ENCODE results near the gene TP53INP2.
"Not testable (repeated sequence)": the region's sequence is repeated elsewhere in the genome, so short reads cannot be mapped to it uniquely, and the experiment has no call there.

The TP53INP2 gene, protein sequence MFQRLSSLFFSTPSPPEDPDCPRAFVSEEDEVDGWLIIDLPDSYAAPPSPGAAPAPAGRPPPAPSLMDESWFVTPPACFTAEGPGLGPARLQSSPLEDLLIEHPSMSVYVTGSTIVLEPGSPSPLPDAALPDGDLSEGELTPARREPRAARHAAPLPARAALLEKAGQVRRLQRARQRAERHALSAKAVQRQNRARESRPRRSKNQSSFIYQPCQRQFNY

DNA sequence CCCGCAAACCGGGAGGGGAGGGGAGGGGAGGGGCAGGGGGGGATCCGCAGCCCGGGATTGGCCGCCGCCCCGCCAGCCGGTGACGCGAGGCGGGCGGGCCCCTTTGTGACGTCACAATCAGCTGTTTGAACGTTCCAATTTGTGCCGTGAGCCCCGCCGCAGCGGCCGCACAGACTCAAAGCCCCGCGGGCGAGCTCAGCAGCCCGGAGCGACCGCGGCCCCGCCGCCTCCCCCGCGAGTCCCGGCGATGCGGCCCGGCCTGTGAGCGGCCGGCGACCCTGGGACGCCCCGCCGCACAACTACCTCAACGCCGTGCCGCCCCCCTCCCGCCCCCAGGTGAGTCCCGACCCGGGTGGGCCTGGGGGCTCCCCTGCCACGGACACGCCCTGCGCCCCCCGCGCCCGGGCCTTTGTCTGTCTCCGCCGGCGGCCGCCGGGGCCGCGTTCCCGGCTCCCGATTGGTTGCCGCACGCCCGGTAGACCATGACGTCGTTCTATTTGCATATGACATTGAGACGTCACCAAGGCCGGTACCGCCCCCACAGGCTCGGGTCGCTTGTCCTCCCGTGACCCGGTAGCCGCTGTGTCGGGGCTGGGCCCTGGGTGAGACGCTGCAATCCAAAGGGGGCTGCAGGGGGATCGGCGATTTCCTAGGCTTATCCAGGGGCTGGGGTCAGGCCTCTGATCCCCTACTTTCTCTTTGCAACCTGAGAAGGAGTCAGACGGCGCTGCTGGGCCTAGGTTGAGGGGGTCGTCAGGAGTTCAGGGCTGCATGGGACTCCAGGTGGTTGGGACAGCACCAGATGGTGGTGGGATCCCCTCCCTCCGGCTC lies at the start of gene TP53INP2:
Gene TP53INP2 (plus strand): TSS at position 168 of the 831 bp plus-strand sequence. CDS start 4,396 bp downstream, outside the sequence.
- peak; percentile 64 for DNase-seq (ENCODE audit: low read depth)

GRCh38 chr20:34658654-34659053 lies 45.5 kb upstream of the TP53INP2 start:
- not testable (repeated sequence) for DNase-seq (ENCODE audit: low read depth)

DNA sequence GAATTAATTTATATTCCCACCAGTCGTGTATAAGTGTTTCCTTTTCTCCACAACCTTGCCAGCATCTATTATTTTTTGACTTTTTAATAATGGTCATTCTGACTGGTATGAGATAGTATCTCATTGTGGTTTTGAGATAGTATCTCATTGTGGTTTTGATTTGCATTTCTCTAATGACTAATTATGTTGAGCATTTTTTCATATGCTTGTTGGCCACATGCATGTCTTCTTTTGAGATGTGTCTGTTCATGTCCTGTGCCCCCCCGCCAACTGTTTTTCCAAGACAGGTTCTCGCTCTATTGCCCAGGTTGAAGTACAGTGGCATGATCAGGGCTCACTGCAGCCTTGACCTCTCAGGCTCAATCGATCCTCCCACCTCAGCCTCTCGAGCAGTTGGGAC lies 42.3 kb upstream of the TP53INP2 start:
- DNase-seq (ENCODE audit: low read depth) = not testable (repeated sequence)

DNA sequence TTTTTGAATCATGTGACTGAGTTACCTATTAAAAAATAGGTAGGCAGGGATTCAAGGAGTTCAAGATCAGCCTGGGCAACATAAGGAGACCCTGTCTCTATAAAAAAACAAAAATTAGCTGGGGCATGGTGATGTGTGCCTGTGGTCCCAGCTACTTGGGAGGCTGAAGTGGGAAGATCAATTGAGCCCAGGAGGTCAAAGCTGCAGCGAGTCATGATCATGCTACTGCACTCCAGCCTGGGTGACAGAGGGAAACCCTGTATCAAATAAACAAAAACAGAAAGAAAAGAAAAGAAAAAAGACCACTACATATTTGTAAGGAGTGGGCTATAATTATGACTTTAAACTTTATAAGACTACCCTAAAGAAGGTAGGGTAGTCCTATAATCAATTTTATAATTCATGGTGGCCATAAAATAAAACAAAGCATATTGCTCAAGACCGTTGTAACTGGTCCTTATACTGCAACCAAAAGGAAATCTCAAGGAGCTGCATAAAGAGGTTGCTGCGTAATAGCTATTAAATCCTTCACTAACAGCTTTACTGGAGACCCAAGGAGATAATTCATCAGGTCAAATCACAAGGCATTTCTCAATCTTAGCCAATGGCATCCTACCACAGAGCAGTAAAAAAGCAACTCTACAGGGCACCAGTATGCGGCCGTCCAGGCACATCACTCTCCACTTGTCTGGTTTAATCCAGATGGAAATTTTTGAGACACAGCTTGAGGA lies 40.8 kb upstream of the TP53INP2 start:
- DNase-seq (ENCODE audit: low read depth) = no peak

DNA sequence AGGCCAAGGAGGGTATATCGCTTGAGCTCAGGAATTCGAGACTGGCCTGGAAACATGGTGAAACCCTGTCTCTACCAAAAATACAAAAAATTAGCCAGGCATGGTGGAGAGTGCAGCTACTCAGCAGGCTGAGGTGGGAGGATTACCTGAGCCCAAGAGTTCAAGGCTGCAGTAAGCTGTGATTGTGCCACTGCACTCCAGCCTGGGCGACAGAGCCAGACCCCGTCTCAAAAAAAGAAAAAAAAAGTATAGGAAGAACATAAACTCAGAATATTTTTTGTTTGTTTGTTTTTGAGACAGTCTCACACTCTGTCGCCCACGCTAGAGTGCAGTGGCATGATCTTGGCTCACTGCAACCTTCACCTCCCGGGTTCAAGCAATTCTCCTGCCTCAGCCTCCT lies 39.4 kb upstream of the TP53INP2 start:
- not testable (repeated sequence) for DNase-seq (ENCODE audit: low read depth)

- no peak for DNase-seq (ENCODE audit: low read depth)
Observed at GRCh38 chr20:34669094-34669493, 35.0 kb upstream of the TP53INP2 start.

DNA sequence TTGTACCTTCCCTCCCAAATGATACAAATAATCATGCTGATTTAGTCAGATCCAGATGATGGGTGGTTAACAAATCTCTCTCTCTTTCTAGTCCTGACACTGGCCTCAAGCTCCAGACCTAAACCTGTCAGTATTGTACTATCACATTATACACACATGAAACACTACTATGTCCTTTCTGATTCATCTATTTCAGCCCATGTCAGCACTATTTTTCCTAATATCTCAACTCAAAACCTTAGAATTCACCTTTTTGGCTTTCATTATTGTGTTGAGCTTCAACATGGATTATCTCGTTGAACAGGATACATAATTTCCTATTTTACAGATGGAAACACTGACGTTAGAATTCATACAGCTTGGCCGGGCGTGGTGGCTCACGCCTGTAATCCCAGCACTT lies 30.7 kb upstream of the TP53INP2 start:
- DNase-seq (ENCODE audit: low read depth) = no peak

DNA sequence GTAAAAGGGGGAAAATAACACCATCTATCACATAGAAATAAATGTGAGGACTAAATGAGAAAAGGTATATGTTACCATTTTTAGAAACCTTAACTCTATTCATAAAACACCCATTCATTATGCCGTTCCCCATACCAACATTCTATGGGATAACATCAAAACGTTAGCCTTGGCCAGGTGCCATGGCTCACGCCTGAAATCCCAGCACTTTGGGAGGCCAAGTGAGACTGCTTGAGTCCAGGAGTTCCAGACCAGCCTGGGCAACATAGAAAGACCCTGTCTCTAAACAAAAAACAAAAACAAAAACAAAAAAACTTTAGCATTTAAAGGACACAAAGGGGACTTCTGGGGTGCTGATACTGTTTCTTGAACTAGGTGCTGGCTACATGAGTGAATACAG lies 28.6 kb upstream of the TP53INP2 start:
- DNase-seq (ENCODE audit: low read depth) = no peak

DNA sequence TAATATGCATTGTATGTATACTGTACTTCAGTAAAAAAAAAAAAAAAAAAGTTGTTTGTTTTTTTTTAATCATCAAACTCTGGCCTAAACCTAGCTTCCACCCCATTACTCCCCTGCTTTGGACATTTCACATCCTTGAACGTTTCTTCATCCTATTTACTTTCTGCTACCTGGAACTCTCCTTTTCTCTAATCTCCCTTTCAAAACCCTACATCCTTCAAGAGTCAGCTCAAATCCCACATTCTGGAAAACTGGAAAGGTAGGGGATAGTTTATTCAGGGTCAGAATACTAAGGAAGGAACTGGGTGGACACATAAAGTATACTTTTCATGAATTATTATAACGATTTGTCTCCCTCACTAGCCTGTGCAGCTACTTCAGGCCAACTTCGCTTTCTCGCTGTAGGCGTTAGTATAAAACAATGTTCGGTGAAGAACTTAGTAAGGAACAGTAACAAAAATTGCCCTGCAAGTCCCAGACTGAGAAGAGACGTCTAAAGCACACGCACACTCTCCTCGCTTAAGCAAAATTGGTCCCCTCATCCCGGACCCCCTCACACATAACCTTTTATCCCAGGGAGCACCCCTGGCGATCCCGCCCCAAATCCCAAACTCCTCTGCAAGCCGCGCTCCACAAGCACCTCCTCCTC lies 28.0 kb upstream of the TP53INP2 start:
- no peak for DNase-seq (ENCODE audit: low read depth)

DNA sequence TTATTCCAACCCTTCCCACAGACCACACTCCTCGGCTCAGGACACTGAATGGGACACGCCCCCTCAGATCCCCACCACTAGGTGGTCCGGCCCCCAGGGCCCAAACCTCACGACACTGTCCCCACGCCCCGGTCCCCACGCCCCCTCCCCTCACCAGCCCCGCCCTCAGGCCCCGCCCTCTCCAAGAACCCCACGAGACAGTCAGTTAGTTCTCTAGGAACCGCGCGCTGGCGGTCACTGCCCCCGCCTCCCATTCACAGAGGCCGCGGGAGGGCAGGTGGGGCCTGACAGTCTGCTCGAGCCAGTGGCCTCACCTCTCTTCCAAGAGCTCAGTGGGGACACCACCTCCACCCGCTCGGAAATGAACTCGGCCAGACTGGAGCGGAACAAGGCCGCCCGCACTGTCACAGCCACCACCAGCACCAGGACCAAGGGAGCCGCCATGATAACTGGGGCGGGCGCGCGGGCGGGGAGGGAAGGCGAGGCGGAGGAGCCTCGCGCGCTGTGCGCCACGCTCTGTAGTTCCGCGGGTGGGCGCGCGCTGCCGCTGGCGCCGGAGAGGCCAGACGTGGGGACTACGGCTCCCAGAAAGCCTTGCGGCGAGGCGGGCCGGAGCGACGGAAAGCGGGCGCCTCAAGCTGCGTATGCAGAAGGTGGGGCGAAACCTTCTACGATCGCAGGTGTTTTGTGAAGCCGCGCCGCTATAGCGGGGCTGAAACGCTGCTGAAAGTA lies 27.3 kb upstream of the TP53INP2 start, which contains the start of gene PIGU:
Gene PIGU (minus strand): TSS at position 451 of the 732 bp plus-strand sequence. CDS start 7 bp downstream, at position 444.
- peak; percentile 88 for DNase-seq (ENCODE audit: low read depth)

- no peak for DNase-seq (ENCODE audit: low read depth)
Observed at GRCh38 chr20:34680586-34681175, 23.5 kb upstream of the TP53INP2 start.

- no peak for DNase-seq (ENCODE audit: low read depth)
Observed at GRCh38 chr20:34683667-34684066, 20.5 kb upstream of the TP53INP2 start.

DNA sequence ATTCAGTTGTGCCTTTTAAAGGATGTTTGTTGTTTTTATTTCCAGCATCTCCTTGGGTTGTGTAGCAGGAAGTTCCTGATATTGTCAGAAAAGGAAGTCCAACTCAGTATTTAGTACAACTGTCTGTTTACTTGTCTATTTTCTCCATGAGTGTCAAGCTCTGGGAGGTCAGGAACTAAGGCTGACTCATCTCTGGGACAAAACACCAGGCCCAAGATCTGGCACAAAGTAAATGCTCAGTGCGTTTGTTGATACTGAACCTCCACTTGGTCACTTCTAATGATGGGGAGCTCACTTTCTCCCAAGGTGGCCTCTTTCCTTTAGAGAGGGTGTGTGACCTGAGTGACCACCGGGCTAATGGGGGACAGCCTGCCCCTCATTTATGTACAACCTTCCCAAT lies 14.7 kb upstream of the TP53INP2 start:
- DNase-seq (ENCODE audit: low read depth) = no peak

GRCh38 chr20:34691838-34692237 lies 12.3 kb upstream of the TP53INP2 start:
- DNase-seq (ENCODE audit: low read depth) = no peak

DNA sequence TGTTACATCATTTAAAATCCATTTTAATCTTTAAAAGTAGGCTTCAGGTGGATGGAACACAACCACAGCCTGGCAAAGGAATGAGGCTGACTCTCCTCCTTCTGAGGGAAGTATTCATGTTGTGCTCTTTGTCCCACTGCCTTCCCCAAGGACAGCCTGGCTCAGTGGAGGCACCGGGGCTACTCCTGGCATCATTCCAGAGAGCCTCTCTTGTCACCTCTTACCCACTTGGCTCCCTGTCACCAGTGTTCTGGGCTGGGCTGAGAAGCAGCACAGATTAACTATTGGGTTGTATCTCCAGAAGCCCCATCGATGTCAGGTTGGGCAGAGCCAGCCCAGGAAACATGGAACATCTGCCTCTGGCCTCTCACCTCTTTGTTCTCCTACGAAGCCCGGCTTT lies 10.7 kb upstream of the TP53INP2 start:
- no peak for DNase-seq (ENCODE audit: low read depth)

DNA sequence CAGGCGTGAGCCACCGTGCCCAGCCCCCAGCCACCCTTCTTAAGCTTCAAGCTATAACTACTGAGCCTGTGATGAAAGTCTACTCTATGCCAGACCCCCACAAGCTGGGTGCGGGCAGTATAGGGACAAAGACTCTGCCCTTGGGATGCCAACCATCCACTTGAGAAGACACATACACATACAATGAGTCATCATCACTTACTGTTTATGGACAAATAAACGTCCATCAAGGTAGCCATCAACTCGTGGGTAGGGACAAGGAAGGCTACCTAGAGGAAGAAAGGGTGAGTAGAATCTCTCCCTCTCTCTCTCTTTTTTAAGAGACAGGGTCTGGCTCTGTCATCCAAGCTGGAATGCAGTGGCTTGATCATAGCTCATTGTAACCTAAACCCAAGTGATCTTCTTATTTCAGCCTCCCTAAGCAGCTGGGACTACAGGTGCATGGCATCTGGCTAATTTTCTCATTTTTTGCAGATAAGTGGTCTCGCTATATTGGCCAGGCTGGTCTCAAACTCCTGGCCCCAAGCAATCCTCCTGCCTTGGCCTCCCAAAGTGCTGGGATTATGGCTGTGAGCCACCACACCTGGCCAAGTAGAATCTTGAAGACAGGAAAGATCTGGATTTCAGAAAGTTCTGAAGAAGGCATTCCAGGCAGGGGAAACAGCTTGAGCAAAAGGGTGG lies 2.6 kb upstream of the TP53INP2 start:
- DNase-seq (ENCODE audit: low read depth) = no peak

DNA sequence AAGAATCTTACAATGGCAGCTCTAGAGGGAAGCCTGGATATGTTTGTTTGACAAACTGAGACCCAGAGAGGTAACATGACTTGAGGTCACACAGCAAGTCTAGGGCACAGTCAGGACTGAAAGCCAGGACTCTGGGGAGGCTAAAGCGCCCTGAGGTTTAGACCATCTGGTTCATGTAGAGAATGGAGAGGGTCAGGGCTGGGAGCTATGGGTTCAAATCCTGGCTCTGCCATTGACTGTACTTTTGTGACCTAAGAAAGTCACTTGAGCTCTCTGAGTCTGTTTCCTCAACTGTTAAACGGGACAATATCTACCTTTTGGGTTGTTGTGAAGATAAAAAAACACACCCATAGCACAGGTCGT lies 1.1 kb upstream of the TP53INP2 start:
- DNase-seq (ENCODE audit: low read depth) = no peak

- DNase-seq (ENCODE audit: low read depth) = no peak
Observed at GRCh38 chr20:34703424-34704176, 544 bp upstream of the TP53INP2 start.

DNA sequence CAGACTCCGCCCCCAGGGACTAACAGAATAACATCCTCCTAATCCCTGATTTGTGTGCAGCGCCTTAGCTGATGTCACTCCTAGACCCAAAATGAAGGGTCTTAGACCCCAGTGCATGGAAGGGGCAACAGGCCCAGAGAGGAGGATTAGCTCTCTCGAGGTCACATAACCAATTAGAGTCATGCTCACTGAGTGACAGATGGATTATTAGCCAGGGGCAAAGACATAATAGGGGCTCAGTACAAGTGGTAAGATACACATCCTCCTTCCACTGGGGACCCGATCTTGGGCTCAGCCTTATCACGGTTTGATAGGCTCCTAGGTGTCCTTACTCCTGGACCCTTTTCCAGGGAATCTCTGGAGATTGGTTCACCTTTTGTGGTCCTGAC lies 858 bp downstream of the TP53INP2 start:
- DNase-seq (ENCODE audit: low read depth) = no peak

Data from stimulated activated CD8-positive, alpha-beta memory T cell treated with anti-CD3 and anti-CD28 coated beads, Interleukin-7, amount 100 ng/mL, for 24 hours (primary cell).